Choroid plexus epithelial cell (primary cell): ENCODE measurements around the gene GPLD1.

Experiments used
- DNase-seq: peaks from one replicate; pipeline ENCODE4 v3.0.0-alpha.2; 2010; ENCODE audit warnings: low read depth
- H3K4me3 ChIP-seq: 2 replicates; pipeline ENCODE4 v1.5.1; 2011; ENCODE audit warnings: low read depth, mild to moderate bottlenecking, control low read depth, low read length, moderate library complexity
- TF ChIP-seq, protein P1 (sequence below): conservative IDR thresholded peaks from 2 replicates; pipeline ENCODE4 v1.5.1; 2011; ENCODE audit warnings: low read depth, mild to moderate bottlenecking, control low read depth, inconsistent platforms, low read length, moderate library complexity

Gene GPLD1

DNA sequence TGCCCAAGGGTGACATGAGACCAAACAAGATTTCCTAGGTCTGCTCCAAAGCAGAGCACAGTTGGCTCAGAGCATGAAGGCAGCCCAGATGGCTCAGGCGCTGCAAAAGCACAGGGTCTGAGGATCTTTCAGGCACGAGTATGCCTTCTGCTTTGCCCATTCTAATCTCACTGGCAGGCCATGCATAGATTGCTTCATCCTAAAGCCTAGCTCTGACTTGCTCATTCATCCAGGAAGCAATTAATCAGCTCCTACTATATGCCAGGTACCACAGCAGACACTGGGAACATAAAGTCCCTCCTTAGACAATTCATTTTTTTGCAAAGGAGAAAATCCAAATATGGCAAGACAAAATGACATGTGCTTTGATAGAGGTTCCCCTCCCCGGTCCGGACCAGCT is 31.2 kb downstream of the GPLD1 start:
- no peak for DNase-seq
- no peak overlapping the region for H3K4me3 ChIP-seq
- TF ChIP-seq, protein P1, sequence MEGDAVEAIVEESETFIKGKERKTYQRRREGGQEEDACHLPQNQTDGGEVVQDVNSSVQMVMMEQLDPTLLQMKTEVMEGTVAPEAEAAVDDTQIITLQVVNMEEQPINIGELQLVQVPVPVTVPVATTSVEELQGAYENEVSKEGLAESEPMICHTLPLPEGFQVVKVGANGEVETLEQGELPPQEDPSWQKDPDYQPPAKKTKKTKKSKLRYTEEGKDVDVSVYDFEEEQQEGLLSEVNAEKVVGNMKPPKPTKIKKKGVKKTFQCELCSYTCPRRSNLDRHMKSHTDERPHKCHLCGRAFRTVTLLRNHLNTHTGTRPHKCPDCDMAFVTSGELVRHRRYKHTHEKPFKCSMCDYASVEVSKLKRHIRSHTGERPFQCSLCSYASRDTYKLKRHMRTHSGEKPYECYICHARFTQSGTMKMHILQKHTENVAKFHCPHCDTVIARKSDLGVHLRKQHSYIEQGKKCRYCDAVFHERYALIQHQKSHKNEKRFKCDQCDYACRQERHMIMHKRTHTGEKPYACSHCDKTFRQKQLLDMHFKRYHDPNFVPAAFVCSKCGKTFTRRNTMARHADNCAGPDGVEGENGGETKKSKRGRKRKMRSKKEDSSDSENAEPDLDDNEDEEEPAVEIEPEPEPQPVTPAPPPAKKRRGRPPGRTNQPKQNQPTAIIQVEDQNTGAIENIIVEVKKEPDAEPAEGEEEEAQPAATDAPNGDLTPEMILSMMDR: no peak

DNA sequence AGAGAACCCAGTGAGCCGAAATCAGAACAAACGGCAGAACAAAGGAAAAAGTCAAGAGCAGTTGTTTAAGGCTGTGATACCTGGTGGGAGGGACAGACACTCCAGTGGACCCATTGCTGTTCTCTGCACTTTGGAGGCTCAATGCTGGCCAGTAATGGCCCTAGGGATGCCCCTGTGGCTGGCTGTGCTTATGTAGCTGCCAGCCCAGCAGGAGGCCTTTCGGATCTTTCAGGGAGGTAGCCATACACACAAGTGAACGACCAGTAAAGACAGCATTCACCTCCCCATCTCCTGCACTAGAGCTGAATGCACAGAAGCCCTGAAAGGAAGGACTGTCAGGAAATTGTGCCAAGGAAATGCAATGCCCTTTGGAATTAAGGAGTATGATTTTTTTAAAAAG is 34.3 kb downstream of the GPLD1 start:
- no peak for DNase-seq
- H3K4me3 ChIP-seq: no peak overlapping the region
- TF ChIP-seq, protein P1: no peak

DNA sequence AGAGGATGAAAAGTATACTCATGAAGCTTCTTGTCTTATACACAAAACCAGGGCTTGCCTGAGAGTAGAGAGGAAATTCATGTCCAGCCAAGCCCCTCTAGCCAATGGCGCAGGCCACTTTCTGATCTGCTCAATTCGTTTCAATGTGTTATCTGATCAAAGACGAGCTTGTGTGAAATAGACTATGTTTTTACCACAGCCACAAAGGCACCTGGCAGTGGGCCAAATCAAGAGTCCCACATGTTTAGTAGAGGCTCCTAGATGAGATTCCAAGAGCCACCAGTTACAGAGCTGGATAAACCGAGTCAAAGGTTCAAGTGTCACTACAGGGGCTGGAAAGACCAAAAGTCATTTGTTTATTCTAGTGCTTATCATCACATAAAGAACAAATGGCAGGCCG is 34.9 kb downstream of the GPLD1 start:
- no peak for DNase-seq
- H3K4me3 ChIP-seq: no peak overlapping the region
- TF ChIP-seq, protein P1: no peak

DNA sequence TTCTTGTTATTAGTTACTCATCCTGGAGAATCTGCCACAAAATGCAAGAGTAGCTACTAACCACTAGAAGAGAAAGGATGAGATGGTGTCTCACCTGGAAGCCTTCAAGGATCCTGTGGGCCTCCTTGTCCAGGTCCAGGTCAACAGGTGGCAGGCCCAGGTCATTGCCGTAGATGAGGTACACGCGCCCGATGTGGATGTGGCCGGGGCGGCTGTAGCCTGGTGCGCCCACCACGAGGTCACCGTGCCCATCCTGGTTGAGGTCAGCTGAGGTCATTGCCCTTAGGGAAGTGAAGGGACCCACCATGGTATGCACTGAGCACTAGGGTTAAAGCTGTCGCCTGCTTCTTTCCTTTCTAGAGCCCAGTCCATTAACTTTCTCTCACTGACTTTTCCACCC is 35.5 kb downstream of the GPLD1 start:
- TF ChIP-seq, protein P1: no peak
- DNase-seq: no peak
- no peak overlapping the region for H3K4me3 ChIP-seq

DNA sequence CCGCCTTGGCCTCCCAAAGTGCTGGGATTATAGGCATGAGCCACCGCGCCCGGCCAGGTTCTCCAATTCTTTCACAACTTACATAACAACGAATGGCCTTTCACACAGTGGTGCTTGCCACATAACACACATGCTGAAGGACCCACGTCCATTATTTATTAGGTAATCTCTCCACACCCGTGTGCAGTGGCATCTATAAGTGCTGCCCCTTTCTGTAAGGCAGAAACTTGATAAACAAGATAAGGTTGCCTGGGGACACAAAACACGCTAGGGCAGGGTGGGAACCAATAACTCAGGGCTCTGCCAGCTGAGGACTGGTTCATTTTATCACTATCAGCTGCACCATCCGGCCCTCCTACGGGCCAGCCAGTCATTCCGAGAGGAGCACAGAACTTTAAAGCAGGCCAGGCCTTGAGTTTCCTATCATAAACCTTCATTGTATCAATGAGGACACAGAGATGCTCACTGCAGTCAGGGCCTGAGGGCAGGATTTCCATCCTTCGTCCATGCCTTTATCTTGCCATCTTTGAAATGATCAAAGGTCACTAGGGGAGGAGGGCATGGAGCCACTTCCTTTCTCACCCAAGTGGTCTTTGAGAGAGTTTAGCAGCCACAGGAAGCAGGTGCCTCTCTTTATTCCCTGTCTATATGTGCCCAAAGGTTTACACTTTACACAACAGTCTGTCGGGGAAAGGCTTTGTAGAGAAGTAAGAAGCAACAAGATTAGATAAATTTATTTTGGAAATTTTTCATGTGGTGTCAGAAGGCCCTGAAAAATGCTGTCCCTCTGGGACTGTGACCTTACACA is 37.6 kb downstream of the GPLD1 start:
- TF ChIP-seq, protein P1: no peak
- no peak overlapping the region for H3K4me3 ChIP-seq
- DNase-seq: no peak

DNA sequence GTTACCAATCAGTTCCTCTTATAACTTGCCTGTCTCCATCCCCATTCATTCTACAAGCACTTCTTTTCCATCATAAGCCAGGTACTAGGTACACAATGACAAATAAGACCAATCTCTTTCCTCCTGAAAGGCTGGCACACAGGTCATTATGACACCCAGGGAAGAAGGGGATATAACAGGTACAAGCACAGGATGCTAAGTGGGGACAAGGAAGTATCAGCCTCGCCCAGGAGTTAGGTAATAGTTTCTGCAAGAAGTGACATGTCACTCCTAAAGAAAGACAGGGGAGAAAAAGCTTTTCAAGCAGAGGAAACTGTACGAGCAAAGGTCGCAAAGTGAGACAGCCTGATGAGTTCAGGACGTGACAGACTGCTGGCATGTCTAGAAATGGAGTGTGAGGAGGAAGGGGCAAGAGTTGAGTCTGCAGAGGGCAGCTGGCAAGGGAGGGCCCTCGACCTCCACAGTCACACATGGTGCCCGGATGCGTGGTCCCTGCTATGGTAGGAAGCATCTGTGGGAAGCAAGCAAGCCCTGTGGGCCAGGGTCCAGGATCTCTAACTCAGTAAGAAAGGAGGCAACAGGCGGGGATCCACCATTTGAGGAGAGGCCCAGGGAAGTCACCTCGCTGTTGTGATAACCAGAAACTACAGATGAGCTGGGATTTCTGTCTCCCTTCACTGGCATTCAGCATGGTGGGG is 40.4 kb downstream of the GPLD1 start:
- TF ChIP-seq, protein P1: no peak
- DNase-seq: no peak
- H3K4me3 ChIP-seq: no peak overlapping the region
